Measurements from ENCODE around the gene TRAPPC11.
"Not testable (repeated sequence)": the region's sequence is repeated elsewhere in the genome, so short reads cannot be mapped to it uniquely, and the experiment has no call there.

The TRAPPC11 gene

GRCh38 chr4:183621875-183622274 is 37.2 kb upstream of the TRAPPC11 start:
- ATAC-seq: no peak

GRCh38 chr4:183624548-183624947 is 34.5 kb upstream of the TRAPPC11 start:
- ATAC-seq: no peak
- no peak for TF ChIP-seq ISL1 (CRISPR knock-in tag; IDR thresholded peaks at IDR 0.05)
- TF ChIP-seq ZFP3 (CRISPR knock-in tag; IDR thresholded peaks at IDR 0.05): no peak
- TF ChIP-seq ZFP30 (CRISPR knock-in tag; IDR thresholded peaks at IDR 0.05): no peak
- TF ChIP-seq TCF4 (CRISPR knock-in tag; IDR thresholded peaks at IDR 0.05; ENCODE audit: borderline replicate concordance): no peak
- no peak for TF ChIP-seq CREB5 (CRISPR knock-in tag; IDR thresholded peaks at IDR 0.05; ENCODE audit: low read depth)
- no peak for TF ChIP-seq ZNF565 (CRISPR knock-in tag; conservative IDR thresholded peaks at IDR 0.05; ENCODE audit: low read depth)
- no peak for TF ChIP-seq BACH2 (CRISPR knock-in tag; IDR thresholded peaks at IDR 0.05; ENCODE audit: borderline replicate concordance)
- TF ChIP-seq ESRRG (CRISPR knock-in tag; IDR thresholded peaks at IDR 0.05): no peak
- no peak for TF ChIP-seq OSR1 (CRISPR knock-in tag; IDR thresholded peaks at IDR 0.05)
- TF ChIP-seq ARNTL (CRISPR knock-in tag; IDR thresholded peaks at IDR 0.05; ENCODE audit: borderline replicate concordance, low read depth): no peak
- TF ChIP-seq ZNF70 (CRISPR knock-in tag; IDR thresholded peaks at IDR 0.05): no peak
- TF ChIP-seq TSHZ2 (CRISPR knock-in tag; IDR thresholded peaks at IDR 0.05): no peak
- TF ChIP-seq GLIS3 (CRISPR knock-in tag; IDR thresholded peaks at IDR 0.05): no peak
- TF ChIP-seq ZC3H10 (CRISPR knock-in tag; IDR thresholded peaks at IDR 0.05): no peak
- TF ChIP-seq POU6F1 (CRISPR knock-in tag; IDR thresholded peaks at IDR 0.05; ENCODE audit: borderline replicate concordance, low read depth): no peak
- no peak for TF ChIP-seq TOX (CRISPR knock-in tag; IDR thresholded peaks at IDR 0.05; ENCODE audit: borderline replicate concordance)
- no peak for TF ChIP-seq RARB (CRISPR knock-in tag; IDR thresholded peaks at IDR 0.05)

More at GRCh38 chr4:183621875-183622274, 37.2 kb upstream of the TRAPPC11 start:
- no peak for TF ChIP-seq PATZ1 (CRISPR knock-in tag; IDR thresholded peaks at IDR 0.05; ENCODE audit: borderline replicate concordance)
- TF ChIP-seq TOX (CRISPR knock-in tag; IDR thresholded peaks at IDR 0.05; ENCODE audit: borderline replicate concordance): no peak

- ATAC-seq: no peak
These were observed 32.9 kb upstream of the TRAPPC11 start for GRCh38 chr4:183626168-183626567.

GRCh38 chr4:183627286-183627685 is 31.8 kb upstream of the TRAPPC11 start:
- not testable (repeated sequence) for ATAC-seq

More at GRCh38 chr4:183626168-183626567, 32.9 kb upstream of the TRAPPC11 start:
- TF ChIP-seq ZFP30 (CRISPR knock-in tag; IDR thresholded peaks at IDR 0.05): no peak
- no peak for TF ChIP-seq POU6F1 (CRISPR knock-in tag; IDR thresholded peaks at IDR 0.05; ENCODE audit: borderline replicate concordance, low read depth)
- no peak for TF ChIP-seq RARB (CRISPR knock-in tag; IDR thresholded peaks at IDR 0.05)
- TF ChIP-seq TCF4 (CRISPR knock-in tag; IDR thresholded peaks at IDR 0.05; ENCODE audit: borderline replicate concordance): no peak
- no peak for TF ChIP-seq OSR1 (CRISPR knock-in tag; IDR thresholded peaks at IDR 0.05)
- no peak for TF ChIP-seq ZNF565 (CRISPR knock-in tag; conservative IDR thresholded peaks at IDR 0.05; ENCODE audit: low read depth)
- TF ChIP-seq CSRNP3 (CRISPR knock-in tag; IDR thresholded peaks at IDR 0.05): no peak
- no peak for TF ChIP-seq ESRRG (CRISPR knock-in tag; IDR thresholded peaks at IDR 0.05)
- TF ChIP-seq ZC3H10 (CRISPR knock-in tag; IDR thresholded peaks at IDR 0.05): no peak
- no peak for TF ChIP-seq BACH2 (CRISPR knock-in tag; IDR thresholded peaks at IDR 0.05; ENCODE audit: borderline replicate concordance)
- TF ChIP-seq ZNF70 (CRISPR knock-in tag; IDR thresholded peaks at IDR 0.05): no peak
- TF ChIP-seq ZNF8 (CRISPR knock-in tag; IDR thresholded peaks at IDR 0.05): no peak
- TF ChIP-seq PPARA (CRISPR knock-in tag; IDR thresholded peaks at IDR 0.05; ENCODE audit: borderline replicate concordance): no peak
- no peak for TF ChIP-seq ARNTL (CRISPR knock-in tag; IDR thresholded peaks at IDR 0.05; ENCODE audit: borderline replicate concordance, low read depth)
- no peak for TF ChIP-seq ZFP3 (CRISPR knock-in tag; IDR thresholded peaks at IDR 0.05)
- TF ChIP-seq CSDC2 (CRISPR knock-in tag; IDR thresholded peaks at IDR 0.05): no peak
- TF ChIP-seq GLIS3 (CRISPR knock-in tag; IDR thresholded peaks at IDR 0.05): no peak
- no peak for TF ChIP-seq ISL1 (CRISPR knock-in tag; IDR thresholded peaks at IDR 0.05)
- no peak for TF ChIP-seq TOX (CRISPR knock-in tag; IDR thresholded peaks at IDR 0.05; ENCODE audit: borderline replicate concordance)
- TF ChIP-seq SNAI2 (CRISPR knock-in tag; IDR thresholded peaks at IDR 0.05): no peak

All from SK-N-SH treated with all-trans-retinoic acid at 6 μM for 48 hours (cell line).